Right renal cortex interstitium (tissue), 3 donors: ENCODE measurements around the gene PGM2. TPM values are rescaled to one million over a fixed set of nuclear protein-coding genes. Genes with fewer than 3 reads are reported as not detected.
"Not testable (repeated sequence)": the region's sequence is repeated elsewhere in the genome, so short reads cannot be mapped to it uniquely, and the experiment has no call there.

ENCODE experiments used
- DNase-seq, 3 donors: peaks; one replicate each; pipeline ENCODE4 v3.0.0-alpha.2; 2013; ENCODE audit warnings: low read depth in 3 of 3, low spot score in 2 of 3
- polyA plus RNA-seq, 3 donors: library from polyadenylated mRNA; unstranded; fragments of 120-200 nt; gene quantifications; one replicate each; pipeline ENCODE4 v1.2.1, GENCODE V29; 2013; ENCODE audit not compliant: insufficient read length in 3 of 3

Gene PGM2
- 10 to 100 TPM; 38.4 to 42.6 (median 39.7) TPM for polyA plus RNA-seq

DNA sequence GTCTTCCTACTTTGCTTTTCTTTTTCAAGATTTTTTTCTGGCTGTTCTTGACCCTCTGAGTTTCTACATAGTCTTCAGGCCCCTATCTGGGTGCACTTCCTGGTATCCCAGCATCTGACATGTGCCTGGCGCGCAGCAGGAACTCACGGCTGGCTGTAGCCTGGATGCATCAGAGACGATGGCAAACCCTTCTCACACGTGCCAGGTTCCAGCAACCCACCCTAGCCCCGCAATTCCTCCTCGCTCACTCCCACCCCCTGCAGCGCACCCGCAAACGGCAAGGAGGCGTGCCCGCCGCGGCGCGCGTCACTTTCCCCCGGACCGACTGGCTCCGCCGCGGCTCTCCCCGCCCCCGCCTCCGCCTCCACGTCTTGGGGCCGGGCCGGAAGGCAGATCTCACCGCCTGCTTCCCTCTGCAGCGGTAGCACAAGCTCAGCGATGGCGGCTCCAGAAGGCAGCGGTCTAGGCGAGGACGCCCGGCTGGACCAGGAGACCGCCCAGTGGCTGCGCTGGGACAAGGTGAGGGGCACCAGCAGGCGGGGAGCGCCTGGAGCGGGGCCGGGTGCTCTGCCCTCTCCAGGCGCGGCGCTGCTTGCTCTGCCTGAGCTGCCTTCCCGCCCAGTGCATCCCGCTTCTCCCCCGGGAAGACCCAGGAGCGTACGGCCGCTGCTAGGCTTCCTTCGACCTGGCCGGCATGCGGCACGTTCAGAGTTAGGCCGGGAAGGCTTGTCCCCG lies at the start of gene PGM2:
Gene PGM2 (plus strand): TSS at position 392 of the 735 bp plus-strand sequence. CDS start 47 bp downstream, at position 439.
- DNase-seq = peak; percentile 56 to 80 (median 72)

DNA sequence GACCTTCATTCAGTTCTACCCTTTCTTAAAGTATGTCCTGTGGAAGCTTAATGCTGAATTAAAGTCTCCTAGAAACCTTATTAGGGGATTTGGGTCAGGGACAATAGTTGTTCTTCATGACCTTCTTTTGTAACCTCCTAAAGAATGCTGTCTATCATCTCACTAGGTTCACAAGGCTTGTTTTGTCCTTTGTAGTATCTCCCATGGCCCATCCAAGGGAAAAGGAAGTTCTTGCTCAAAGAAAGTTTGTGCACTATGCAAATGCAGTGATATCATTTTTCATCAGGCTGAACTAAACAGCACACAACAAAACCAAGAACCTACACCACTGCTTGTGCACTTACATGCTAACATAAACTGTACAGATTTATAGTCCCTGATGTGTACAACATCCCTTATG lies 46.6 kb upstream of the PGM2 start:
- no peak for DNase-seq

DNA sequence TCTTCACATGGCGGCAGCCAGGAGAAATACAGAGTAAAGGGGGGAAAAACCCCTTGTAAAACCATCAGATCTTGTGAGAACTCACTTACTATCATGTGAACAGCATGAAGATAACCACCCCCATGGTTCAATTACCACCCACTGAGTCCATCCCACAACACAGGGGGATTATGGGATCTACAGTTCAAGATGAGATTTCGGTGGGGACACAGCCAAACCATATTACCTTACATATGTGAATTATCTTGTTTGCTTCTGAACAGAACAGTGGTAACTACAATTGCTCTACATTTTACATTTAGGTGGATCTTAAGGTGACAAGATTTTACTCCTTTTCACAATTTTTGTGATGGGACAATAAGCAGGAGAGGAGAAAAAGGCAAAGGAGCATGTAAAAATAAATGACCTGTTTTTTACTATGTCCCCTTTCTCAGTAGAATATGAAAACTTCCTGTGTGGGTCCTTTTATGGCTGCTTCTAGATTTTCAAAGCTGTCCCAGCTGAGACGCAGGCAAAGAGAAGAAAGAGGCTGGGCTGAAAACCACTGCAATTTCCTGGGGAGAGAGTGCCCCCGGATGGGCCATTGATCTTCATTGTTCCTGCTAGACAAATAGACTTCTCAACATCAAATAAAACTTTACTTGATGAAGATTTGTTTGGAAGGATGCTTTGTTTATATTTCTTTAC lies 45.9 kb upstream of the PGM2 start:
- DNase-seq = no peak

DNA sequence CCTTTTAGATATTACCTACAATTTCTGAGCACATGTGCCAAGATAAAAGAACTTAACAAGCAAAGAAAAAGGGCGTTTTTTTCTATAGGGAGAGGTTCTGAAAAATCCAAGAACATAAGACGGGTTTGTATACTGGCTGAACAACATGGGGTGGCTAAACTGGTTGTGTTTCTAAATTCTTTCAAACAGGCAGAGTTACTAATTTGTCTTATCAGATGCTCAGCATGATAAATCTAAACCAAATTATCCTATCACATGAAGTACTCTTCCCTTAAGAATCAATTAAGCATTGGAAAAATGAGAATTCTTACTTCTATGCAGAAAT lies 45.4 kb upstream of the PGM2 start:
- no peak for DNase-seq

DNA sequence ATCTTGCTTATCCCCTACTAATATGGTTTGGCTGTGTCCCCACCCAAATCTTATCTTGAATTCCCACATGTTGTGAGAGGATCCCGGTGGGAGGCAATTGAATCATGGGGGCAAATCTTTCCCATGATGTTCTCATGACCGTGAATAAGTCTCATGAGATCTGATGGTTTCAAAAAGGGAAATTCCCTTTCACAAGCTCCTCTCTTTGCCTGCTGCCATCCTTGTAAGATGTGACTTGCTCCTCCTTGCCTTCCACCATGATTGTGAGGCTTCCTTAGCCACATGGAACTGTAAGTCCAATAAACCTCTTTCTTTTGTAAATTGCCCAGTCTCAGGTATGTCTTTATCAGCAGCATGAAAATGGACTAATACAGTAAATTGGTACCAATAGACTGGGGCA lies 40.2 kb upstream of the PGM2 start:
- DNase-seq = not testable (repeated sequence)

DNA sequence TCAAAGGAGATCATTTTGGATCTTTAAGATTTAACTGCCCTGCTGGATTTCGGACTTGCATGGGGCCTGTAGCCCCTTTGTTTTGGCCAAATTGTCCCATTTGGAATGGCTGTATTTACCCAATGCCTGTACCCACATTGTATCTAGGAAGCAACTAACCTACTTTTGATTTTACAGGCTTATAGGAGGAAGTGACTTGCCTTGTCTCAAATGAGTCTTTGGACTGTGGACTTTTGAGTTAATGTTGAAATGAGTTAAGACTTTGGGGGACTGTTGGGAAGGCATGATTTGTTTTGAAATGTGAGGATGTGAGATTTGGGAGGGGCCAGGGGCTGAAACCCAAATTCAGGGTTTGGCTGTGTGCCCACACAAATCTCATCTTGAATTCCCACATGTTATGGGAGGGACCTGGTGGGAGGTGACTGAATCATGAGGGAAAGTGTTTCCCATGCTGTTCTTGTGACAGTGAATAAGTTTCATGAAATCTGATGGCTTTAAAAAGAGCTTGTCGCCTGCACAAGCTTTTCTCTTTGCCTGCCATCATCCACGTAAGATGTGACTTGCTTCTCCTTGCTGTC lies 38.5 kb upstream of the PGM2 start:
- not testable (repeated sequence) for DNase-seq

DNA sequence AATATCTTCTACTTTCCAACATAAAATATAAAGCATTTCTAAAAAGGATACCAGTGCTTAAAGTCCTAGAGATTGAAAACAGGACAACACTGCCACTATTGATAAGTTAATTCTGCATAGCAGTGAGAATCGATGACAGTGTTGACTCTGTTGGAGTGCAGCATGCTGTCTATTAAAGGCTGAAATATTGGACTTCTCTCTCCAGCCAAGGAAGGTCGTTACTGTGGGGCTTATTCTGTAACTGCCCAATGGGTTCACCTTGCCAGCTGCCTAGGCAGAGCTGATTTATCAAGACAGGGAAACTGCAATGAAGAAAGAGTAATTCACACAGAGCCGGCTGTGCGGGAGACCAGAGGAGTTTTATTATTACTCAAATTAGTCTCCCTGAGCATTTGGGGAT lies 37.7 kb upstream of the PGM2 start:
- no peak for DNase-seq

DNA sequence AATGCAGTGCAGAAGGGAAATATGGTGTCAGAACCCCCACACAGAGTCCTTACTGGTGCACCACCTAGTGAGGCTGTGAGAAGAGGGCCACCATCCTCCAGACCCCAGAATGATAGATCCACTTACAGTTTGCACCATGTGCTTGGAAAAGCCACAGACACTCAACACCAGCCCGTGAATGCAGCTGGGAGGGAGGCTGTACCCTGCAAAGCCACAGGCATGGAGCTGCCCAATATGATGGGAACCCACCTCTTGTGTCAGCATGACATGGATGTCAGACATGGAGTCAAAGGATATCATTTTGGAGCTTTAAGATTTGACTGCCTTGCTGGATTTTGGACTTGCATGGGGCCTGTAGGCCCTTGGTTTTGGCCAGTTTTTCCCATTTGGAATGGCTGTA lies 34.2 kb upstream of the PGM2 start:
- DNase-seq = no peak

DNA sequence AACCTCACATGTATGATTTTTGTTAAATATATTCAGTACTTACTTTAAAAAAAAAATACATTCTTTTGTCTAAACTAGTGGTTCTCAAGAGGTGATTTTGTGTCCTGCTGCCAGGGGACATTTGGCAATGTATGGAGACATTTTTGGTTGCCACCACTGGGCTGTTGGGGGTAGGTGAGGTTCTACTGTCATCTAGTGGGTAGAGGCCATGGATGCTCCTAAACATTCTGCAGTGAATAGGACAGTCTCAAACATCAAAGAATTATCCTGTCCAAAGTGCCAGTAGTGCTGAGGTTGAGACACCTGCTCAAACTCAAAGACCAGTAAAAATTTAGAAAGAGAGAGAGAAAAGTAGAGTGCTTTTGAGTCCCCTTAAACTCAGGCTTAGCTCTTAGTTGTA lies 32.9 kb upstream of the PGM2 start:
- no peak for DNase-seq

DNA sequence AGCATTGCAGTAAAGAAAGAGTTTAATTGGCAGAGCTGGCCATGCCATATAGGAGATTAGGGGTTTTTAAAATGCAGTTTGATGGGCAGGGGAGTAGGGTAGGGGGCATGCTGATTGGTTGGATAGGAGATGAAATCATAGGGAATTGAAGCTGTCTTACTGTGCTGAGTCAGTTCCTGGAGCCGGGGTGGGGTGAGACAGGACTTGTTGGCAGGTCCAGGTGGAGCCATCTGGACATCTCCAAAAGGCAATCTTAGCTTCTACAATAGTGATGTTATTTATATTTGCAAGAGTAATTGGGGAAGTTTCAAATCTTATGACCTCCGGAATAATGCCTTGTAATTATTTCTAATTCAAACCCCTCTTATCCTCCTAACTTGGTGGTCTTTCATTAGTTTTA lies 32.4 kb upstream of the PGM2 start:
- DNase-seq = no peak

DNA sequence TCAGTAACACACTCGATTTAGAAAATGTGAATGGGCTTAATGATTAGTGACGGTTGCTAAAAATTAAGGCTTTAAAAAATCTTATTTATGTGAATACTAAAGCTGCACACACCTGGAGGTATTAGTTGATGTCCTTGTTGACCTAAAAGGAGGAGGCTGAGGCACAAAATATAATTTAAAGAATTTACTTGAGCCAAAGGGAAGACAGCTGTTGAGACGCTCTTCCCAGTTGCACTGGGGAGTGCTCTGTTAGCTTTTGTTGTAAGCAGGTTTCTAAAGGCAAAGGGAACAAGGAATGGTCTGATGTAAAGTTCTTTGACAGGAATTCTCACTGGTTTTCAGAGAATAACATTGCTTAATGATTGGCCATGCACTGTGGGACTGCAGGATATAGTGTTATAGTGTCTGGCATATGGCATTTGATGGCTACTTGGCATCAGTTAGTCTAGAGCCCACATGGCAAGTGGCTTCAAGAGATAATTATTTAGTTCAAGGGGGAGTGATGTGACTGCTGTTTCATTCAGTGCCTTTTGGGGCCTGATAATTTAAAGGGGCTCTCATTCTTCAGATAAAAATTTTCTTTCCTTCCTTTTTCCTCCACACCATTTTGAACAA lies 30.8 kb upstream of the PGM2 start:
- DNase-seq = no peak

DNA sequence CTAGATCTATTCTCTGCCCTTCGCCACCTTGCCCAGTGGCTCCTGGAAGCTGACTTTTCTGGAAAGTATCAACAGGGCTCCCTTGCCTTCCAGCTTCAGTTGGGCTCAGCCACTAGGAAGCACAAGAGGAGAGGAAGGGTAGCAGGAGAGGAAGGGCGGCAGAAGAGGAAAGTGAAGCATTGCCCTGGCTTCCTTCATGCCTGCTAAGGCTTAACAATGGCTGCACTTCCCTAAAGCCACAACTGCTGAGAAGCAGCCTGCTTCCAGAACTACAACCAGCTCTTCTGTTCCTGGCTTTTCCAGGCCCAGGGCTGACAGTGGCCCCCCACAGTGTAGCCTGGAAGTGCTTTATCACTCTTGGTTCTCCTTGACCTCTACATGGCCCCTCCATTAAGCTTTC lies 29.1 kb upstream of the PGM2 start:
- no peak for DNase-seq

DNA sequence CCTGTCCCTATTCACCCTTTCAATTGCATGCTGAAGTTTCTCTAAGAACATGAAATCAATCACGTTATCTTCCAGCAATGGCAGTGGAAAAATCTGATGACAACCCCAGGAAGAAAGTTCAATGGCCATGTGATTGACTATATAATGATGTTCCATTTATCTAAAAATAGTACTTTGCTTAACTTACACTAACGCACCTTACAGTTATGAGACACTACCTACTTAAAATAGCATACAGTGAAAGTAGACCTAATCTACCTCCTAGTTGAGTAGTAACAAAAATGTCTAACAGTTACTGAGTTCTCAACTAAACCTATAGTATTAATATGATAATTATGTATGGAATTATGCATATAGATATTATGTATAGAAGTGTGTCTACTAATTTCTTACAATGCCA lies 28.6 kb upstream of the PGM2 start:
- no peak for DNase-seq

DNA sequence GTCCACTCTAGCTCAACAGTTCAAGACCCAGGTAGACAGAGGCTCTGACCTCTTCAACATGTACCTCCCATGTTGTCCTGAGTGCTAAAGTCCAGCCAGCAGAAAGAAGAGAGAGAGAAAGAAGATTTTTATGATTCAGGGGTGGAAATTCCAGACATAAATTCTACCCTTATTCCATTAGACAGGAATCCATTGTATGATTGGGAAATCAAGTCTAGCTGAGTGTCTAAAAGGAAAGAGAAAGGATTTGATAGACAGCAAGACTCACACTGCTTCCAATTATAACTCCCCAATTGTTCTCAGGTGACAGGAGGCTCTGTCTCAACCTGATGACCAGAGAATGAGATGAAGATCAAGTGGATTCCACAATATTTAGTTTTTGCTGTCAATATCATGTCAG lies 27.9 kb upstream of the PGM2 start:
- no peak for DNase-seq

DNA sequence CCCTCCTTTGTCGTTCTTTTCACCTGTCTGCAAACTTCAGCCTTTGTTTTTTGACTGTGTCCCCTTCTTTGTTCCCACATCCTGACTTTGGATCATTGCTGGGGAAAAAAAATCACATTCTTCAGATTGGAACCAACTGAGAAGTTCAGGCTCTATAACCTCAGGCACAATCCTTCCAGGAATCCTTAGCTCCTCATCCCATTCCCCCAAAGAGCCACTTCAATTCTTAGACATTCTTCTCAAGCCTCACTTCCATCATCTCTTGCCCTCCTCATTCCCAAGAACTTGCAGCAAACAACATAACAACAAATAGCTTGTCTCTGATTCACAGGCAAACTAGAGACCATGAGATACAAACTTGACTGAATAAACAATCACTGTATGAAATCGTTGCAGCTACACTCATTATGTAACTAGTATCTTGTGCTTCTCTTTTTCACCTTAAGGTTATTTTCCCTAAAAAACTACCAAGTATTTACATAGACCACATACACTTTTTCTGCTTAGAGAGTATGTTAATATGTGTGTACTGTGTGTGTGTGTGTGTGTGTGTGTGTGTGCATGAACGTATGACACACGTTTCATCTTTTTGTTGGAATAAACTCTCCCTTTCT lies 26.4 kb upstream of the PGM2 start:
- DNase-seq = no peak

DNA sequence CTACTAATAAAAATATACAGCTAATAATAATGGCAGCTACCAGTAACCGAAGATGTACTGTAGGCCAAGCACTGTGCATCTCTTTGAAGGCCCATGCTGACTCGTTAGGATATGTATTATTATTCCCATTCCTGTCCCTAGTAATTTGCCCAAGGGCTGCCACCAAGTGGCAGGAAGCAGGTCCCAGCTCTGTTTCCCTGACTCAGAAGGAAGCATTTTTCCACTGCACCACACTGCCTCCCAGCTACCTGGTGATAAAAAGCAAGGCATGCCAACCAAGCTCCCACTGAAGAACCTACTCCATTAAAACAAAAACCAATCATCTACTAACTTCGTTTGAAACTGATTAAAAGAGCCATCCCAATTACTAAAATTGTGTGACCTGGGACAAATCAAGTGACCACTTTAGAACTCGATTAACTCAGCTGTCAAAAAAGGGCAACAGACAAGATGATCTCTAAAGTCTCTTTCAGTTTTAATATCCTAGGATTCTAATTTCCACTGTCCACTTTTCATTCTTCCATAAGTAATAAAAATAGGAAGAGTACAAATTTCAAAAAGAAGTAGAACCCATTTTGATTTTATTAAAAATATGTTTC lies 24.3 kb upstream of the PGM2 start:
- DNase-seq = peak; percentile 48 to 63 (median 61)

DNA sequence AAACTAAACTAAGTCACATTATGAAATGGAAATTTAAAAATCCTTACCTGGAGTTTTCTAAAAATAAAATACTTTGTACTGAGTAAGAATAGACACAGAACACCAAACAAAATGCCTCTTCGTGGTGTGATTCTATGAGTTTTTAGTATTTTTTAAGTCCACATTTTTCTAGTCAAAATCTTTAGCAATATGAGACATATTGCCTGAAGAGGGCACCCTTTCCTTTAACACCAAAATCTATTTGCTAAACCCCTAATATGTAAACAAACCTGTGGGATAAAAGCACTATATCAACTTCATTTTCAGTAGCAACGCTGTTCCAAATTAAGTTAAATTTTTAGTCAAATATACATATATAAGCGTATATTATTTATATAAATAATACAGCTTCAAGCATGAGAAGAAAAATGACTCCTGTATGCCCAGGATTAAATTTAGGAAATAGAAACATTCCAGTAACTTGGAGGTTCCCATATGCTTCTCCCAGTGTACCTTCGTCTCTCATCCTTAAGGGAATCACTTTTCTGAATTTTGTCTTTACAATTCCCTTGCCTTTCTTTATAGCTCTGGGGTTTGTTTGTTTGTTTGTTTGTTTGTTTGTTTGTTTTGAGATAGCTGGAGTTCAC lies 23.0 kb upstream of the PGM2 start:
- DNase-seq = no peak

DNA sequence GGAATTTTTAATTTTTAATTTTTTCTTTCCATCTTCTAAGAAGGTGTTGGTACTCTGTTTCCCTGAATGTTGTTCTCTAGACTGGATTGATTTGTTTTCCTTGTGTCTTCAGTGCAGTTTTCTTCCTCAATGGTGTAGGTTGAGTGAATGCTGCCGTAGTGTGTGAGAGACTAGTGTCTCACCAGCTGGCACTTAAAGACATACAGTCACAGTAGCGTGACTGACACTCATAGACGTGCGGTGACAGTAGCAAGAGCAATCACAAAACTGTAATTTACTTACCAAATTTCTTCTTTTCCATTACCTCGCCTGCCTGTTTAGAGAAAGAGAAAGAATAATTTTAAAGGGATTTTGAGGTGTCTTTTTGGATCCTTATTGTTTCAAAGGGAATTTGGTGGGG lies 21.4 kb upstream of the PGM2 start:
- no peak for DNase-seq

DNA sequence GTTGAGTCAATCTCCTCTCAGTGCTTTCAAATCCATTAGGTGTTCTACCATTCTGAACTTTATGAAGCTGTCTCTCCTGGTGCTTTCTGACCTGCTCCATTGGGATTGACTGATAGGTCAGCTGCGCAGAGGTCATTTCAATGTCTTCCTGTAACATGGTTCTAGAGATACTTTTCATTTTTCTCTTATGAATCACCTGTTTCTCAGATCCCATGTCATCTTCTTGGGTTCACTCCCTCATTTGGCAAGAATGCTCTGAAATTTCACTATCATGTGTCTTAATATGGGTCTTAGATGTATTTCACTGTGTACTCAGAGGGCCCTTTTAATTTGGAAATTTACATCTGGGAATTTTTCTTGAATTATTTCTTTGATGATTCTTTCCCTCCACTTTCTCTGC lies 13.8 kb upstream of the PGM2 start:
- DNase-seq = no peak

DNA sequence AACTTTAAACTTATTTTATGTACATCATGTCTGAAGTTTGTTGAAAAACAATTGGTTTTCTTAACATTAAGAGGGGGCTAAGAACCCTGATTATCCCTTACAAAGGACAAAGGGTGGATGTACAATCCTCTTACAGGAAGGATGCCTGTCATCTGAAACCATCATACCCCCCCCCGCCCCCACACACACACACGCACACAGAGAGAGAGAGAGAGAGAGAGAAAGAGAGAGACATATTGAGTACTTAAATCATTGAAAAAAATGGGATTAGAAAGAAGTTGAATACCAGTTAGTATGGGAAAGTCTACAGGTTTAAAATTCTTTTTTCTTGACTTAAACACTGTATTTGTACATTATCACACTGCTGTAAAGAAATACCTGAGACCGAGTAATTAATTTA lies 10.9 kb upstream of the PGM2 start:
- no peak for DNase-seq
